HEK293 (cell line): ENCODE data around the gene CYB5R4.

Source experiments
- YY1 ChIP-seq: fragments of 450-650 bp; formaldehyde crosslinking; IDR thresholded peaks from 2 replicates; pipeline ENCODE4 v1.5.1; 2018; ENCODE audit warnings: missing biosample characterization, missing genetic modification characterization
- ZNF610 ChIP-seq: fragments of 450-650 bp; formaldehyde crosslinking; IDR thresholded peaks from 2 replicates; pipeline ENCODE4 v1.5.1; 2016; ENCODE audit warnings: missing biosample characterization, missing genetic modification characterization, borderline replicate concordance
- TF ChIP-seq, protein P1 (sequence below): fragments of 450-650 bp; formaldehyde crosslinking; IDR thresholded peaks from 2 replicates; pipeline ENCODE4 v1.5.1; 2016; ENCODE audit warnings: missing biosample characterization, missing genetic modification characterization

DNA sequence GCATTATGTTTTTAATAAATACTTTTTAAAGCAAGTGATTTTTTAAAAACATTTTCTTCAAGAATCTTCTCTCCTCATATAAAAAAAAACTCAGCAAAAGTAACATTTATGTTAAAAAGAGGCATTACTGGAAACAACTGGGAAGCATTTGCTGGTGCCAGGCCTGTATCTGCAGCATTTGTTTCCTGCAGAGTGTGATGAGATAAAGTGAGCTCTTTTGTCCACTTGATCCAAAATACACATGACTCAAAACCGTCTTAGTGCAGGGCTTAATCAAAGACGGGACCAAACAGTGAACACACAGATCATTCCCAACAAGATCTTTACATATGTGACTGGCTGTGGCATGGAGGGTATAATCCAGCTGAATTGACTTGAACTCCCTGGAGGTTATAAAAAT is 34.7 kb upstream of the CYB5R4 start:
- TF ChIP-seq YY1 (tag by site-specific recombination) (no peak), ZNF610 (tag by site-specific recombination) (no peak)
- TF ChIP-seq, protein P1, sequence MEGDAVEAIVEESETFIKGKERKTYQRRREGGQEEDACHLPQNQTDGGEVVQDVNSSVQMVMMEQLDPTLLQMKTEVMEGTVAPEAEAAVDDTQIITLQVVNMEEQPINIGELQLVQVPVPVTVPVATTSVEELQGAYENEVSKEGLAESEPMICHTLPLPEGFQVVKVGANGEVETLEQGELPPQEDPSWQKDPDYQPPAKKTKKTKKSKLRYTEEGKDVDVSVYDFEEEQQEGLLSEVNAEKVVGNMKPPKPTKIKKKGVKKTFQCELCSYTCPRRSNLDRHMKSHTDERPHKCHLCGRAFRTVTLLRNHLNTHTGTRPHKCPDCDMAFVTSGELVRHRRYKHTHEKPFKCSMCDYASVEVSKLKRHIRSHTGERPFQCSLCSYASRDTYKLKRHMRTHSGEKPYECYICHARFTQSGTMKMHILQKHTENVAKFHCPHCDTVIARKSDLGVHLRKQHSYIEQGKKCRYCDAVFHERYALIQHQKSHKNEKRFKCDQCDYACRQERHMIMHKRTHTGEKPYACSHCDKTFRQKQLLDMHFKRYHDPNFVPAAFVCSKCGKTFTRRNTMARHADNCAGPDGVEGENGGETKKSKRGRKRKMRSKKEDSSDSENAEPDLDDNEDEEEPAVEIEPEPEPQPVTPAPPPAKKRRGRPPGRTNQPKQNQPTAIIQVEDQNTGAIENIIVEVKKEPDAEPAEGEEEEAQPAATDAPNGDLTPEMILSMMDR (tag by site-specific recombination) = no peak
